ENCODE measurements around the gene PAFAH1B1.

PAFAH1B1 gene

GRCh38 chr17:2690165-2691068, 97.0 kb downstream of the PAFAH1B1 start:
- no peak overlapping the region for H3K4me3 ChIP-seq (ENCODE audit: low read depth, low read length)
- TF ChIP-seq, protein P1, sequence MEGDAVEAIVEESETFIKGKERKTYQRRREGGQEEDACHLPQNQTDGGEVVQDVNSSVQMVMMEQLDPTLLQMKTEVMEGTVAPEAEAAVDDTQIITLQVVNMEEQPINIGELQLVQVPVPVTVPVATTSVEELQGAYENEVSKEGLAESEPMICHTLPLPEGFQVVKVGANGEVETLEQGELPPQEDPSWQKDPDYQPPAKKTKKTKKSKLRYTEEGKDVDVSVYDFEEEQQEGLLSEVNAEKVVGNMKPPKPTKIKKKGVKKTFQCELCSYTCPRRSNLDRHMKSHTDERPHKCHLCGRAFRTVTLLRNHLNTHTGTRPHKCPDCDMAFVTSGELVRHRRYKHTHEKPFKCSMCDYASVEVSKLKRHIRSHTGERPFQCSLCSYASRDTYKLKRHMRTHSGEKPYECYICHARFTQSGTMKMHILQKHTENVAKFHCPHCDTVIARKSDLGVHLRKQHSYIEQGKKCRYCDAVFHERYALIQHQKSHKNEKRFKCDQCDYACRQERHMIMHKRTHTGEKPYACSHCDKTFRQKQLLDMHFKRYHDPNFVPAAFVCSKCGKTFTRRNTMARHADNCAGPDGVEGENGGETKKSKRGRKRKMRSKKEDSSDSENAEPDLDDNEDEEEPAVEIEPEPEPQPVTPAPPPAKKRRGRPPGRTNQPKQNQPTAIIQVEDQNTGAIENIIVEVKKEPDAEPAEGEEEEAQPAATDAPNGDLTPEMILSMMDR (IDR thresholded peaks at IDR 0.05; ENCODE audit: insufficient read depth, low read depth, low read length, missing control alignments) = no peak
- DNase-seq (ENCODE audit: low read depth) = no peak

- TF ChIP-seq, protein P1 (IDR thresholded peaks at IDR 0.05; ENCODE audit: insufficient read depth, low read depth, low read length, missing control alignments) = no peak
- DNase-seq (ENCODE audit: low read depth) = no peak
- no peak overlapping the region for H3K4me3 ChIP-seq (ENCODE audit: low read depth, low read length)
These were observed 97.8 kb downstream of the PAFAH1B1 start for GRCh38 chr17:2691069-2691871.

DNA sequence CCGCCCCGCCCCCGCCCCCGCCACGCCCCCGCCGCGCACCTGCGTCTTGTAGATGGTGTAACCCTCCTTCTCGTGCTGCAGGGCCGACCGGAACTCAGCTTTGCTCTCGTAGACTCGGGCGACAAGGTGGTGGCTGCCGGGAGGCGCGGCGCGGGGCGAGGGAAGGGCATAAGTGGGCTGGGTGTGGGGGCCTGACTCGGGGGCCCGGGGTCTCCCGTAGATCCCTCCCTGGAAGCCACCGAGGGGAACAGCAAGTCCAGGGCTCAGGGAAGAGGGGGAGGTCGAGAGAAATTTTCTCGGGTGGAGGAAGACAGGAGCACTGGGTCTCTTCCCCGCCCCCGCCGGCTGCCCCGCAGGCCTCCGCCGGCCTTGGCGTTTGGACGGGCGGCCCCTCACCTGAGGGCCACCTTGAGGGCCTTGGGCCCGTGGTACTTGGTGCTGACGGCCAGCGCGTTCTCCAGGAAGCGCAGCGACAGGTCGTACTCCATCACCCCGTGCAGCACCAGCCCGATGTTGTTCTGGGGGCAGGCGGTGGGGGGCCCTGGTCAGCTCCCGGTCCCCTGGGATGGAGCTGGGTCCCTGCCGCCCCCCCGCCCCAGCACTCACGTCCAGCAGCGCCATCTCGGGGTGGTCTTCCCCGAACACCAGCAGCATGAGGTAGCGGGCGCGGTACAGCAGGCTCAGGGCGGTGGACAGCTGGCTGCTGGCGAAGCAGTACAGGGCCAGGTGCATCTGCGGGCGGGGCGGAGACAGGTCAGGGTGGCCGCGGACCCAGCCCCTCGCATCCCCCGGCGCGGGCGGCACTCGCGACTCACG, 98.7 kb downstream of the PAFAH1B1 start:
- TF ChIP-seq, protein P1 (IDR thresholded peaks at IDR 0.05; ENCODE audit: insufficient read depth, low read depth, low read length, missing control alignments) = no peak
- no peak overlapping the region for H3K4me3 ChIP-seq (ENCODE audit: low read depth, low read length)
- DNase-seq (ENCODE audit: low read depth) = no peak

DNA sequence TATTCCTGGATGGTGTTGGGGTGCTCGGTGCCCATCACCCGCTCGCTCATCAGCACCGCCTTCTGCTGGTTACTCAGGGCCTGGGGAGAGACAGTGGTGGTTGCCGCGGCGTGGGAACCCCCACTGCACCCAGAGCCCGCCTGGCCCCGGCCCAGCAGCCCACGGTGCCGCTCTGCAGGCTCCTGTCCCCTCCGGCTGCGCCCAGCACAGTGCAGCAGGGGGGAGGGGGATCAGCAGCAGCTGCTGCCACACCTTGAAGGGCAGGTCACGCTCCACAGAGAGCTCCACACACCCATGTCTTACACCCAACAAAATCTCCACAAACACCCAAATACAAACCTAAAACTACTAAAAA, 99.3 kb downstream of the PAFAH1B1 start:
- TF ChIP-seq, protein P1 (IDR thresholded peaks at IDR 0.05; ENCODE audit: insufficient read depth, low read depth, low read length, missing control alignments) = no peak
- DNase-seq (ENCODE audit: low read depth) = no peak
- H3K4me3 ChIP-seq (ENCODE audit: low read depth, low read length) = no peak overlapping the region

- no peak overlapping the region for H3K4me3 ChIP-seq (ENCODE audit: low read depth, low read length)
- TF ChIP-seq, protein P1 (IDR thresholded peaks at IDR 0.05; ENCODE audit: insufficient read depth, low read depth, low read length, missing control alignments) = no peak
- no peak for DNase-seq (ENCODE audit: low read depth)
These were observed 100.3 kb downstream of the PAFAH1B1 start for GRCh38 chr17:2693561-2694380.

All from GM12865 (cell line).